Fibroblast of mammary gland (primary cell): Measurements from ENCODE around the gene PROX2.

Experiments
- DNase-seq: peaks from one replicate; pipeline ENCODE4 v3.0.0-alpha.2; 2010; ENCODE audit warnings: low read depth
- H3K4me3 ChIP-seq: 2 replicates; pipeline ENCODE4 v1.5.1; 2011; ENCODE audit warnings: low read depth, mild to moderate bottlenecking, low read length, moderate library complexity; ENCODE audit not compliant: control insufficient read depth
- TF ChIP-seq, protein P1 (sequence below): conservative IDR thresholded peaks from 2 replicates; pipeline ENCODE4 v1.5.1; 2011; ENCODE audit warnings: low read depth, low read length, inconsistent platforms; ENCODE audit not compliant: control insufficient read depth, insufficient read depth

The PROX2 gene

DNA sequence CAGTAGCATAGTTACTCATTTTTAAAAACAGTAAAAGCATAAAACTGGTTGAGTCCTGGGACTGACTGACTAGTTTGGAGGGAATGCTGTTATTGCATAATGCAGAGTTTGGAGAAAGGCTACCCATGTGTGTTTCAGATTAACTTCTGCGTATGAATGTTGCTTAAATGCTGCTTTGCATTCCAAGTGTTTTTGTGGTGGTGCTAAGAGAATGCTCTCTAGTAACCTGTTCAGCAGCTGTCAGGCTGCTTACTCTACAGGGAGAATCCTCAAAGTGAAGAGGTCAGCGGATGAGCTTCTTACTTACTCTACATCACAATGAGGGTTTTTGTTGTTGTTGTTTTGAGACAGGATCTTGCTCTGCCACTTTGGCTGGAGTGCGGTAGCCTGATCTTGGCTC lies 10.1 kb upstream of the PROX2 start:
- TF ChIP-seq, protein P1, sequence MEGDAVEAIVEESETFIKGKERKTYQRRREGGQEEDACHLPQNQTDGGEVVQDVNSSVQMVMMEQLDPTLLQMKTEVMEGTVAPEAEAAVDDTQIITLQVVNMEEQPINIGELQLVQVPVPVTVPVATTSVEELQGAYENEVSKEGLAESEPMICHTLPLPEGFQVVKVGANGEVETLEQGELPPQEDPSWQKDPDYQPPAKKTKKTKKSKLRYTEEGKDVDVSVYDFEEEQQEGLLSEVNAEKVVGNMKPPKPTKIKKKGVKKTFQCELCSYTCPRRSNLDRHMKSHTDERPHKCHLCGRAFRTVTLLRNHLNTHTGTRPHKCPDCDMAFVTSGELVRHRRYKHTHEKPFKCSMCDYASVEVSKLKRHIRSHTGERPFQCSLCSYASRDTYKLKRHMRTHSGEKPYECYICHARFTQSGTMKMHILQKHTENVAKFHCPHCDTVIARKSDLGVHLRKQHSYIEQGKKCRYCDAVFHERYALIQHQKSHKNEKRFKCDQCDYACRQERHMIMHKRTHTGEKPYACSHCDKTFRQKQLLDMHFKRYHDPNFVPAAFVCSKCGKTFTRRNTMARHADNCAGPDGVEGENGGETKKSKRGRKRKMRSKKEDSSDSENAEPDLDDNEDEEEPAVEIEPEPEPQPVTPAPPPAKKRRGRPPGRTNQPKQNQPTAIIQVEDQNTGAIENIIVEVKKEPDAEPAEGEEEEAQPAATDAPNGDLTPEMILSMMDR: no peak
- no peak overlapping the region for H3K4me3 ChIP-seq
- peak; percentile 98 for DNase-seq

DNA sequence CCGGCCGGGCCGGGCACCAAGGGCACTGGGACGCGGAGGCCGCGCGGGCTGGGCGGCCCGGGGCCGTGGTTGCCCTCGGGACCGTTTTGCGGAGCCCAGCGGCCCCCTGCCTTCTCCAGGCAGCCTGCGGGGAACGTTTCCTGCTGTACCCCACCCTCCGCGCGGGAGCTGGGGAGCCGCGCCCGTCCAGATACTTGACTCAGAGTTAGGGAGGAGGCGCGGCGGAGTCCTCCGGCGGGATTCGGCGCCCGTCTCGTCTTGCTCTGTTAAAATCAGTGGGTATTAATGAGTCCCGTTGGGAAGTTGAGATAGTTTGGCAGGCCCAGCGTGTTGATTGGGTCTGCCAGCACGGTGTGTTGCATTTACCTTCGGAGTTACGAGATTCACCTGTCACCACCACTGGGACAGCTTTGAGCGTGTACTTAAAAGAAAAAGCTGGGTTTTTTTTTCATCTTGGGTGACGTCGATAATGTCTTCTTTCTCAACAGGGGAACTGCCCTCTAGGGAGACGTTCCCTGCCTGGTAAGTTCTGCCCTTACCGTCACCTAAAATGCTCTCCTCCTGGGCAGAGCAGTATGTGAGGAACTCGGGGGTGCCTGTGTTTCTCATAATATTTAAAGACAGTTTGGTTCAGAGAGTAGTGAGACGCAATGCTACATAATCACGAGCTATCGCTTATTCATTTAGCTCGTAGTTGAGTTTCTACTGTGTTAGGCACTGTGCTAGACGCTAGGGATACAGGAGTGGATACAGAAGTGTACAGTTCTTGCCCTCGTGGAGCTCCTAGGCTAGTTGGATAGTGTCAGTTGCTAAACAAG lies 6.4 kb upstream of the PROX2 start:
- H3K4me3 ChIP-seq: peak overlapping the region; percentile 89
- peak; percentile 70 for DNase-seq
- TF ChIP-seq, protein P1: no peak

DNA sequence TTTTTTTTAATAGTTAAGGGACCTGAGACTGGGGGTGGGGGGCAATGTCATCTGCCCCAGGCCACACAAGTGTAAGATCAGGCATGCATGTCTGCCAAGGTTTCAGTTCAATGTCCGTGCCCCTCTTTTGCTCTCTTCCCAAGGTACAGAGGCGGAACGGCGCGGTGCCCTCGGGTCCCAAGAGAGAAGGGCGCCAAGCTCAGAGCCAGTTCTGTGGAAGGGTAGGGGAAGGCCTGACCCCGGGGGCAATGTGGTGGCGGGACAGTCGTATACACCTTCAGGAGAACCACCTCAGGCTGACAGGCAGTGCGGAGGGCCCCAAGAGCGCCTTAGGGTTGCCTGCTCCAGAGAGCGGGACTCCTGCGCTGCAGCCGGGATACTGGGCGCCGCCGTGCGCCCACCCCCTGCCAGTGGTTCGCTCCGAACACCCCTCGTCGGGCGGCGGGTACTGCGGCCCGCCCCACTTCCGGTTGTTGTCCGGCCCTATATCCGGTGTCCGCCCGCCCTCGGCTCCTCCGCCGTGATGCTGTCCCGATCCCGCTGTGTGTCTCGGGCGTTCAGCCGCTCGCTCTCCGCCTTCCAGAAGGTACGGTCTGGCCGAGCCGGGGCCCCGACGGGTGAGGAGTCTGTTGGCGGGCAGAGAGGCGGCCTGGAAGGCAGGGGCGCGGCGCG lies 5.6 kb upstream of the PROX2 start, which contains the start of gene DLST:
Gene DLST (plus strand): TSS at position 486 of the 672 bp plus-strand sequence. CDS start 38 bp downstream, at position 524.
- TF ChIP-seq, protein P1: no peak
- peak within 1 kb of the TSS; percentile 89 for H3K4me3 ChIP-seq
- peak; percentile 80 for DNase-seq

DNA sequence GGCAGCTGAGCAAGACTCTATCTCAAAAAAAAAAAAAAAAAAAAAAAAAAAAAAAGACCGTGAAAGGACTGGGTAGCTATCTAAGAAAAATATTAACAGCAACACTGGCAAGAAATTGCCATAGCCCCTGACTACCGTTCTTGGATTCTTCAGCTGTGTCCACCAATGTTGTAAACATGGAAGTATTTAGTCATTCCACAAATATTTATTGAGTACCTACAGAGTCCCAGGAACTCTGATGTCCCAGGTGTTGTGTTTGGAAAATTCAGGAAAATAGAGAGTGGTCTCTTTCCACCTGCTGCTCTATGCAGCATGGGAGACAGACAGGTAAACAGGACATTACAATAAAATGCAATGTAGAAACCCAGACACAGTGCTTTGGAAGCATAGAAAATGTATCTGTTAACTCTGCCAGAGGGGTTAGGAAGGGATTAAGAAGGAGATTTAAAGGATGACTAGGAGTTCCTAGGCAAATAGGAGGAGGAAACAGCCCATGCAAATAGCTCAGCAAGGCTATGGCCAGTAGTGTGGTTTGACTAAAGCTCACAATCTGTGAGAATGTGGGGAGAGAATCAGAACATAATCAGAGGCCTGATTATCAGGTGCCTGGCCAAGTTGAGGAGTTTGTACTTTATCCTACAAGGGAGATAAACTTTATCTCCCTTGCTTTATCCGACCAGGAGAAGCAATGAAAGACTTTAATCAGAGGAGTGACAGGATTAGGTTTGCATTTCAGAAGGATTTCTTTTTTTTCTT lies 3.7 kb upstream of the PROX2 start:
- H3K4me3 ChIP-seq: no peak overlapping the region
- no peak for DNase-seq
- TF ChIP-seq, protein P1: no peak

DNA sequence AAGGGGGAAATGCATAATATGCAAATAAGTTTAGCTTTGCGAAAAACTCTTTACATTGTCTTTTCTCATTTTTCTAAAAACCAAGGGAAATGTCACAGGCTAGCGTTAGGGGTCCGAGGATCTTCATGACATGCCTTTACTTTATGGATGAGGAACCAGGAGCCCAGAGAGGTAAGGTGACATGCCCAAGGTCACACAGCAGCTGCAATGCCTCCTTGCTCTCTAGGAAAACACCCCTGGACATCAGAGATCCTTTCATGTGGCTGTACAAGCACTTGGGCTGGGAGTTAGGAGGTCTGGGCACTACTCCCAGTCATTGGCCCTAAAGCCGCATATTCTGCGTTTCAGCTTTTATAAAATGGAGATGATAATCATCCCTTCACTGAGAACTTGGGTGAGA lies 741 bp downstream of the PROX2 start:
- TF ChIP-seq, protein P1: no peak
- no peak for DNase-seq
- H3K4me3 ChIP-seq: no peak overlapping the region

DNA sequence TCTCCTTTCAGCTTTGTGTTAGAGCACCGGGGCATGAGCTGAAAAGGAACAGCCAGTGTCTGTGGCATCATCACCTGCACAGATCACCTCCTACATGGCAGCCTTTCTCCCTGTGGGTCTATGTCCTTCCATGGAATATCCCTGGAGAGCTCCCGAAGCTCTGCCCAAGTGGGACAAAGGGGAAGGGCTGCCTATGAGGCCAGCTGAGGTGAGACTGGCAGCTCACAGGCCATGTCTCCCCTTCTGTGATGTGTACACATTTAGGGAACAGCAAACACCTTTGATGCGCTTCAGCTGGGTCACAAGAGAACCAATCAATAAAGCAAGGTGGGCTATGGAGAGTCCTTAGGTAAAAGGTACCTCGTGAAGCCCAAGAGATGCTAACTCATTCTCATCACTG lies 4.1 kb downstream of the PROX2 start:
- no peak overlapping the region for H3K4me3 ChIP-seq
- TF ChIP-seq, protein P1: no peak
- no peak for DNase-seq
